HepG2 (cell line): ENCODE measurements around the gene PERCC1. TPM values are rescaled to one million over a fixed set of nuclear protein-coding genes. Genes with fewer than 3 reads are reported as not detected.
"Not testable (repeated sequence)": the region's sequence is repeated elsewhere in the genome, so short reads cannot be mapped to it uniquely, and the experiment has no call there.

Experiments
- ATAC-seq: fragments of 200-7000 bp; cut with Tn5 transposase; 3 replicates; pipeline ENCODE4 v1.9.1; 2020; ENCODE audit warnings: mild to moderate bottlenecking, moderate library complexity
- BruUV-seq: library from RNA; stranded (reverse); fragments of 400-500 nt; replicated peaks from 2 replicates; lab custom pipeline; 2021; lab: Mats Ljungman, UMichigan
- CTCF ChIA-PET: fragments of 300-600 bp; formaldehyde crosslinking; extraction: SDS; loops from one replicate; lab custom pipeline; 2021; ENCODE audit warnings: low total read pairs, inconsistent platforms, low intra/inter-chr PET ratio; lab: Yijun Ruan, JAX
- POLR2A ChIA-PET: fragments of 350-600 bp; sonication (Branson Sonifier 250); formaldehyde crosslinking; loops from one replicate; lab custom pipeline; 2020; ENCODE audit warnings: antibody characterized with exemption, inconsistent platforms; lab: Yijun Ruan, JAX
- DNase-seq: peaks from one replicate; pipeline ENCODE4 v3.0.0-alpha.2; 2015; ENCODE audit warnings: low spot score
- FAIRE-seq: peaks from 3 replicates; lab custom pipeline; 2011; peaks lifted over from hg19 to GRCh38; lab: Jason Lieb, UNC
- H2AFZ ChIP-seq: one replicate; pipeline ENCODE4 v1.6.1; 2011; ENCODE audit warnings: low read length, inconsistent platforms
- H3K27ac ChIP-seq: fragments of 300-600 bp; 3 replicates; pipeline ENCODE4 v1.8.0; 2011; ENCODE audit warnings: mixed run types, mild to moderate bottlenecking, mixed read lengths, low read length, inconsistent platforms; ENCODE audit not compliant: insufficient read depth; ENCODE audit errors: extremely low read length
- H3K27me3 ChIP-seq, 2 experiments: fragments of 200-600 bp in 1 of 2; 2 replicates in 1 of 2; 3 replicates in 1 of 2; pipeline versions ENCODE4 v1.6.0 to v1.8.0; 2011; ENCODE audit warnings: low read length in 2 of 2, mild to moderate bottlenecking in 2 of 2, moderate library complexity in 2 of 2, inconsistent platforms in 1 of 2; ENCODE audit not compliant: insufficient read depth in 2 of 2, control insufficient read depth in 1 of 2
- H3K36me3 ChIP-seq, 2 experiments: fragments of 200-600 bp in 1 of 2; replicated peaks in 1 of 2; 2 replicates in 1 of 2; 3 replicates in 1 of 2; pipeline versions ENCODE4 v1.5.1 to v1.8.0; 2011; ENCODE audit warnings: low read length in 2 of 2, inconsistent platforms in 1 of 2; ENCODE audit not compliant: insufficient read depth in 2 of 2, control insufficient read depth in 1 of 2
- H3K4me1 ChIP-seq: 2 replicates; pipeline ENCODE4 v1.5.1; 2012; ENCODE audit warnings: low read length, inconsistent platforms; ENCODE audit not compliant: insufficient read depth
- H3K4me2 ChIP-seq: 2 replicates; pipeline ENCODE4 v1.6.0; 2011; ENCODE audit warnings: low read depth, low read length, inconsistent platforms
- H3K4me3 ChIP-seq, 3 experiments: fragments of 200-600 bp in 1 of 3; sonication (generic), shearing (Covaris generic) in 1 of 3; replicated peaks in 1 of 3; 2 replicates each; pipeline ENCODE4 v1.5.1; 2011 to 2016; ENCODE audit warnings: low read length in 3 of 3, inconsistent platforms in 2 of 3, low read depth in 2 of 3, mild to moderate bottlenecking in 2 of 3, control low read depth in 1 of 3, mixed read lengths in 1 of 3; ENCODE audit not compliant: insufficient read depth in 1 of 3
- H3K79me2 ChIP-seq: one replicate; pipeline ENCODE4 v1.6.1; 2011; ENCODE audit warnings: low read length, inconsistent platforms; ENCODE audit not compliant: insufficient read depth
- H3K9ac ChIP-seq: 2 replicates; pipeline ENCODE4 v1.6.0; 2011; ENCODE audit warnings: mild to moderate bottlenecking, low read depth, low read length, inconsistent platforms; ENCODE audit not compliant: insufficient read depth
- H3K9me3 ChIP-seq: 2 replicates; pipeline ENCODE4 v1.5.1; 2012; ENCODE audit warnings: mild to moderate bottlenecking, low read length
- H4K20me1 ChIP-seq: 2 replicates; pipeline ENCODE4 v1.6.0; 2011; ENCODE audit warnings: inconsistent platforms, mild to moderate bottlenecking, low read length, moderate library complexity; ENCODE audit not compliant: insufficient read depth
- ATF1 ChIP-seq: IDR thresholded peaks from 2 replicates; pipeline ENCODE4 v1.6.1; 2016; ENCODE audit warnings: mild to moderate bottlenecking, control low read depth
- ATM ChIP-seq: fragments of 450-650 bp; IDR thresholded peaks from 2 replicates; pipeline ENCODE4 v1.7.1; 2017; ENCODE audit warnings: mild to moderate bottlenecking, borderline replicate concordance
- BATF2 ChIP-seq: sonication (generic); formaldehyde crosslinking; IDR thresholded peaks from 2 replicates; pipeline ENCODE4 v1.8.0; 2022; ENCODE audit warnings: mild to moderate bottlenecking, missing genetic modification reagents, moderate library complexity
- BRCA1 ChIP-seq: sonication (generic); formaldehyde crosslinking; IDR thresholded peaks from 2 replicates; pipeline ENCODE4 v1.4.0; 2020; ENCODE audit warnings: missing genetic modification reagents
- CCAR2 ChIP-seq: fragments of 200-400 bp; formaldehyde crosslinking; optimal IDR thresholded peaks from 2 replicates; pipeline ENCODE3; 2018; ENCODE audit warnings: low read depth, mild to moderate bottlenecking, low read length, moderate library complexity
- ETV6 ChIP-seq: sonication (generic); formaldehyde crosslinking; conservative IDR thresholded peaks from 2 replicates; pipeline ENCODE4 v1.4.0; 2020; ENCODE audit warnings: missing genetic modification reagents
- HIVEP1 ChIP-seq: sonication (generic); formaldehyde crosslinking; IDR thresholded peaks from 2 replicates; pipeline ENCODE4 v1.4.0; 2020; ENCODE audit warnings: mild to moderate bottlenecking, missing genetic modification reagents
- KDM1A ChIP-seq: IDR thresholded peaks from 2 replicates; pipeline ENCODE4 v1.6.1; 2016; ENCODE audit warnings: missing compliant biosample characterization
- NFYC ChIP-seq: IDR thresholded peaks from 2 replicates; pipeline ENCODE4 v1.6.1; 2016; ENCODE audit warnings: missing genetic modification reagents, missing compliant biosample characterization
- PHF5A ChIP-seq: IDR thresholded peaks from one replicate; pipeline ENCODE4 v1.6.1; 2018; ENCODE audit warnings: low read depth, missing genetic modification reagents; ENCODE audit not compliant: unreplicated experiment
- SMYD3 ChIP-seq: sonication (generic); formaldehyde crosslinking; IDR thresholded peaks from 2 replicates; pipeline ENCODE4 v1.8.1; 2023; ENCODE audit warnings: mild to moderate bottlenecking, missing genetic modification reagents
- STAT5B ChIP-seq: sonication (generic); formaldehyde crosslinking; IDR thresholded peaks from 2 replicates; pipeline ENCODE4 v1.4.0; 2020; ENCODE audit warnings: missing genetic modification reagents
- TAF15 ChIP-seq: fragments of 200-400 bp; formaldehyde crosslinking; IDR thresholded peaks from one replicate; pipeline ENCODE4 v1.6.1; 2018; ENCODE audit warnings: mild to moderate bottlenecking, low read depth, low read length; ENCODE audit not compliant: poor library complexity, severe bottlenecking
- ZNF382 ChIP-seq: sonication (generic); formaldehyde crosslinking; IDR thresholded peaks from 2 replicates; pipeline ENCODE4 v1.5.0; 2020; ENCODE audit warnings: missing genetic modification reagents, mild to moderate bottlenecking, borderline replicate concordance
- ZNF549 ChIP-seq: sonication (generic); formaldehyde crosslinking; IDR thresholded peaks from 2 replicates; pipeline ENCODE4 v1.5.0; 2020; ENCODE audit warnings: missing genetic modification reagents
- ZNF747 ChIP-seq: sonication (generic); formaldehyde crosslinking; IDR thresholded peaks from 2 replicates; pipeline ENCODE4 v1.8.1; 2023; ENCODE audit warnings: missing genetic modification reagents, mild to moderate bottlenecking, borderline replicate concordance
- WGBS: methylation state at CpG from one replicate; pipeline ENCODE4 v1.1.6; 2017; ENCODE audit warnings: low lambda C conversion rate; 5-methylcytosine and 5-hydroxymethylcytosine counted together
- in situ Hi-C: cut with HindIII; loops from 2 replicates; pipeline ENCODE4 v1.10.0; 2017; ENCODE audit warnings: low pct_unique_long_range_greater_than_20kb; ENCODE audit not compliant: extremely low pct_ligation_motif_present
- intact Hi-C: fragments of 100-400 bp; cut with micrococcal nuclease; formaldehyde crosslinking; loops from one replicate; pipeline ENCODE4 v1.10.0; 2022; ENCODE audit not compliant: unreplicated experiment
- polyA plus RNA-seq, 8 experiments: library from polyadenylated mRNA; depleted of rRNA in 3 of 8; stranded (reverse) in 7 of 8; unstranded in 1 of 8; fragments of >200 nt; fragmentation: Illumina TruSeq in 4 of 8; extraction: Trizol in 4 of 8; gene quantifications; 2 replicates each; pipeline versions ENCODE4 v1.2.1 to v1.2.3, GENCODE V29; 2011 to 2016; ENCODE audit warnings: low read depth in 4 of 8, missing spikeins in 1 of 8, mixed read lengths in 1 of 8; ENCODE audit not compliant: insufficient read depth in 1 of 8
- total RNA-seq, 5 experiments: library from RNA; depleted of rRNA; stranded (reverse); fragments of >200 nt; fragmentation: Illumina TruSeq; extraction: Trizol; gene quantifications; 2 replicates each; pipeline ENCODE4 v1.2.3, GENCODE V29; 2016; ENCODE audit warnings: low read depth in 1 of 5
- TF ChIP-seq, protein P1 (sequence below): sonication (generic); formaldehyde crosslinking; IDR thresholded peaks from 2 replicates; pipeline ENCODE4 v1.5.0; 2020; ENCODE audit warnings: mild to moderate bottlenecking, missing genetic modification reagents, moderate library complexity

PERCC1 gene
- total and polyA plus RNA-seq, 2 of the 13 experiments (the other 11 are each of a cell fraction or from before 2014, with no cell fraction given): 0.15 TPM; not detected in 1

GRCh38 chr16:1468426-1468810 is 37.5 kb downstream of the PERCC1 start:
- no peak overlapping the region for H3K27ac ChIP-seq
- FAIRE-seq (no peak), DNase-seq (no peak), ATAC-seq (no peak)
- H3K9me3 ChIP-seq: no peaks in the 10 kb centered on the region
- no peaks in the 10 kb centered on the region for H4K20me1 ChIP-seq
- intact Hi-C loops: no loop called here
- in situ Hi-C loops: no loop called here
- H3K27me3 ChIP-seq: no peaks in the 10 kb centered on the region
- no peak overlapping the region for H2AFZ ChIP-seq
- peaks cover 34% of the 10 kb centered on the region for H3K4me1 ChIP-seq
- H3K9ac ChIP-seq: no peak overlapping the region
- TF ChIP-seq KDM1A (CRISPR knock-in tag) (no peak), CCAR2 (no peak), NFYC (CRISPR knock-in tag) (no peak), HIVEP1 (CRISPR knock-in tag) (no peak), ZNF382 (CRISPR knock-in tag) (no peak), BRCA1 (CRISPR knock-in tag) (no peak), ZNF747 (CRISPR knock-in tag) (no peak), PHF5A (CRISPR knock-in tag) (no peak), ATM (no peak), TAF15 (no peak), ZNF549 (CRISPR knock-in tag) (no peak), STAT5B (CRISPR knock-in tag) (no peak), BATF2 (CRISPR knock-in tag) (no peak), SMYD3 (no peak), ETV6 (CRISPR knock-in tag) (no peak), ATF1 (no peak)
- TF ChIP-seq, protein P1, sequence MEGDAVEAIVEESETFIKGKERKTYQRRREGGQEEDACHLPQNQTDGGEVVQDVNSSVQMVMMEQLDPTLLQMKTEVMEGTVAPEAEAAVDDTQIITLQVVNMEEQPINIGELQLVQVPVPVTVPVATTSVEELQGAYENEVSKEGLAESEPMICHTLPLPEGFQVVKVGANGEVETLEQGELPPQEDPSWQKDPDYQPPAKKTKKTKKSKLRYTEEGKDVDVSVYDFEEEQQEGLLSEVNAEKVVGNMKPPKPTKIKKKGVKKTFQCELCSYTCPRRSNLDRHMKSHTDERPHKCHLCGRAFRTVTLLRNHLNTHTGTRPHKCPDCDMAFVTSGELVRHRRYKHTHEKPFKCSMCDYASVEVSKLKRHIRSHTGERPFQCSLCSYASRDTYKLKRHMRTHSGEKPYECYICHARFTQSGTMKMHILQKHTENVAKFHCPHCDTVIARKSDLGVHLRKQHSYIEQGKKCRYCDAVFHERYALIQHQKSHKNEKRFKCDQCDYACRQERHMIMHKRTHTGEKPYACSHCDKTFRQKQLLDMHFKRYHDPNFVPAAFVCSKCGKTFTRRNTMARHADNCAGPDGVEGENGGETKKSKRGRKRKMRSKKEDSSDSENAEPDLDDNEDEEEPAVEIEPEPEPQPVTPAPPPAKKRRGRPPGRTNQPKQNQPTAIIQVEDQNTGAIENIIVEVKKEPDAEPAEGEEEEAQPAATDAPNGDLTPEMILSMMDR (CRISPR knock-in tag): no peak
- POLR2A ChIA-PET: no interaction called here
- no peak overlapping the region for H3K4me2 ChIP-seq
- no peak overlapping the region for H3K4me3 ChIP-seq
- H3K36me3 ChIP-seq: peaks cover 0 to 1% of the 10 kb centered on the region in 2 experiments; a peak in 1 of 5 replicates
- WGBS: 95% methylated on average over 22 of the region's 22 CpGs
- CTCF ChIA-PET: no interaction called here
- peaks cover 31% of the 10 kb centered on the region for H3K79me2 ChIP-seq
- no TSS peak for BruUV-seq

GRCh38 chr16:1469141-1469540 is 38.3 kb downstream of the PERCC1 start:
- H3K27me3 ChIP-seq, intact Hi-C loops, H3K9ac ChIP-seq, DNase-seq, H3K4me3 ChIP-seq, H3K27ac ChIP-seq, BruUV-seq, H2AFZ ChIP-seq, CTCF ChIA-PET, FAIRE-seq, in situ Hi-C loops, H4K20me1 ChIP-seq, POLR2A ChIA-PET, H3K9me3 ChIP-seq, H3K4me2 ChIP-seq, H3K36me3 ChIP-seq, ATAC-seq: not testable (repeated sequence)
- WGBS: 85% methylated on average over 5 of the region's 5 CpGs
- H3K79me2 ChIP-seq: peaks cover 36% of the 10 kb centered on the region
- peaks cover 41% of the 10 kb centered on the region for H3K4me1 ChIP-seq
